Measurements from ENCODE around the gene PALM3. TPM values are rescaled to one million over a fixed set of nuclear protein-coding genes. Genes with fewer than 3 reads are reported as not detected.
"Not testable (repeated sequence)": the region's sequence is repeated elsewhere in the genome, so short reads cannot be mapped to it uniquely, and the experiment has no call there.

The PALM3 gene
- total and polyA plus RNA-seq, 12 donors: 0.18 to 1.9 (median 0.63) TPM; not detected in 5

DNA sequence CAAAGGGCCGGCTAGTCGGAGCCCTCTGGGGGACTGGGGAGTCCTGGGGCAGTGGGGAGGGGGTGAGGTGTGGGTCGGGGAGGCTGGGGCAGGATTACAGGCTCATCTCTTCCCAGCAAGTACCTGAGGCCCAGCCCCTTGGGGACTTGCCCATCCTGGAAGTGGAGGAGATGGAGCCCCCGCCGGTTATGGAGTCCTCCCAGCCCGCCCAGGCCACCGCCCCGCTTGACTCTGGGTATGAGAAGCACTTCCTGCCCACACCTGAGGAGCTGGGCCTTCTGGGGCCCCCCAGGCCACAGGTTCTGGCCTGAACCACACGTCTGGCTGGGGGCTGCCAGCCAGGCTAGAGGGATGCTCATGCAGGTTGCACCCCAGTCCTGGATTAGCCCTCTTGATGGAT lies 9.9 kb downstream of the PALM3 start:
- no peak overlapping the region for H3K4me3 ChIP-seq
- WGBS, 4 donors: 72 to 87% (median 82%) methylated on average over 7 to 9 of the region's 9 CpGs; no CpG with 5 or more reads in 1 of the 4 donors

DNA sequence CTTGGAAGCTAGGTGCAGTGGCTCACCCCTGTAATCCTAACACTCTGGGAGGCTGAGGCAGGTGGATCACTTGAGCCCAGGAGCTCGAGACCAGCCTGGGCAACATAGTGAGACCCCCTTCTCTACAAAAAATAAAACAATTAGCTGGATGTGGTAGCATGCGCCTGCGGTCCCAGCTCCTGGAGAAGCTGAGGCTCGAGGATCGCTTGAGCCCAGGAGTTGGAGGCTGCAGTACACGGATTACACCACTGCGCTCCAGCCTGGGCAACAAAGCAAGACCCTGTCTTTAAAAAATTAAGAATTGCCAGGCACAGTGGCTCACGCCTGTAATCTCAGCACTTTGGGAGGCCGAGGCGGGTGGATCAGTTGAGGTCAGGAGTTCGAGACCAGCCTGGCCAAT lies 10.9 kb downstream of the PALM3 start:
- 63 to 88% (median 87%) methylated on average over 4 to 11 of the region's 11 CpGs for WGBS, 4 donors
- intact Hi-C loops (cut with DNase I): loop anchor here (10.0 kb wide), 2 partner anchors 166 to 456 kb away; no protein-coding TSS in a partner anchor
- not testable (repeated sequence) for H3K4me1 ChIP-seq (replicated peaks in 1 of 2); H3K27ac ChIP-seq; H3K36me3 ChIP-seq (replicated peaks in 1 of 2); H3K9me3 ChIP-seq (replicated peaks in 1 of 3); H3K4me3 ChIP-seq; H3K27me3 ChIP-seq; DNase-seq

More for the DNA sequence above, 9.9 kb downstream of the PALM3 start:
- intact Hi-C loops (cut with DNase I): loop anchor here (10.0 kb wide), 2 partner anchors 167 to 457 kb away; no protein-coding TSS in a partner anchor
- TF ChIP-seq, protein P1, sequence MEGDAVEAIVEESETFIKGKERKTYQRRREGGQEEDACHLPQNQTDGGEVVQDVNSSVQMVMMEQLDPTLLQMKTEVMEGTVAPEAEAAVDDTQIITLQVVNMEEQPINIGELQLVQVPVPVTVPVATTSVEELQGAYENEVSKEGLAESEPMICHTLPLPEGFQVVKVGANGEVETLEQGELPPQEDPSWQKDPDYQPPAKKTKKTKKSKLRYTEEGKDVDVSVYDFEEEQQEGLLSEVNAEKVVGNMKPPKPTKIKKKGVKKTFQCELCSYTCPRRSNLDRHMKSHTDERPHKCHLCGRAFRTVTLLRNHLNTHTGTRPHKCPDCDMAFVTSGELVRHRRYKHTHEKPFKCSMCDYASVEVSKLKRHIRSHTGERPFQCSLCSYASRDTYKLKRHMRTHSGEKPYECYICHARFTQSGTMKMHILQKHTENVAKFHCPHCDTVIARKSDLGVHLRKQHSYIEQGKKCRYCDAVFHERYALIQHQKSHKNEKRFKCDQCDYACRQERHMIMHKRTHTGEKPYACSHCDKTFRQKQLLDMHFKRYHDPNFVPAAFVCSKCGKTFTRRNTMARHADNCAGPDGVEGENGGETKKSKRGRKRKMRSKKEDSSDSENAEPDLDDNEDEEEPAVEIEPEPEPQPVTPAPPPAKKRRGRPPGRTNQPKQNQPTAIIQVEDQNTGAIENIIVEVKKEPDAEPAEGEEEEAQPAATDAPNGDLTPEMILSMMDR (IDR thresholded peaks at IDR 0.05): no peak
- TF ChIP-seq POLR2A (IDR thresholded peaks at IDR 0.05): no peak
- Histone ChIP-seq H3K27ac (no peak overlapping the region), H3K4me1 (replicated peaks in 1 of 2) (no peaks in the 10 kb centered on the region), H3K36me3 (replicated peaks in 1 of 2) (no peaks in the 10 kb centered on the region), H3K27me3 (no peaks in the 10 kb centered on the region), H3K9me3 (replicated peaks in 1 of 3) (no peaks in the 10 kb centered on the region)
- DNase-seq: no peak

DNA sequence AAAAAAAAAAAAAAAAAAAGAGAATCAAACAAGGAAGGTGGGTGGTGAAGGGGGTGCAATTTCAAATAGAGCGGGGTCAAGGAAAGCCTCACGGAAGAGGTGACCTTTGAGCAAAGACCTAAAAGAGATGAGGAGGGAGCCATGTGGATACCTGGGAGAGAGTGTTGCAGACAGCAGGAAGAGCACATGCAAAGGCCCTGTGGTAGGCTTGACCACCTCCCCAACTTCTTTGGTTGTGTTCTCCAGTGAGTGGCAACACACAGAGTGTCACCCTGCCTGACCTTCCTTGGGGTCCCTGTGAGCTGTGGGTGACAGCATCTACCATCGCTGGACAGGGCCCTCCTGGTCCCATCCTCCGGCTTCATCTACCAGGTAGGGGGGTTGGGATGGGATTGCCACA lies 11.4 kb downstream of the PALM3 start:
- no peaks in the 10 kb centered on the region for H3K4me1 ChIP-seq (replicated peaks in 1 of 2)
- H3K4me3 ChIP-seq: no peak overlapping the region
- WGBS, 4 donors: 91 to 93% (median 92%) methylated on average over 3 to 4 of the region's 4 CpGs
- no peaks in the 10 kb centered on the region for H3K9me3 ChIP-seq (replicated peaks in 1 of 3)
- H3K27ac ChIP-seq: no peak overlapping the region
- H3K36me3 ChIP-seq (replicated peaks in 1 of 2): no peaks in the 10 kb centered on the region
- intact Hi-C loops (cut with DNase I): loop anchor here (10.0 kb wide), 2 partner anchors 166 to 456 kb away; no protein-coding TSS in a partner anchor
- H3K27me3 ChIP-seq: no peaks in the 10 kb centered on the region
- TF ChIP-seq, protein P1 (IDR thresholded peaks at IDR 0.05): no peak
- TF ChIP-seq POLR2A (IDR thresholded peaks at IDR 0.05): no peak
- no peak for DNase-seq

DNA sequence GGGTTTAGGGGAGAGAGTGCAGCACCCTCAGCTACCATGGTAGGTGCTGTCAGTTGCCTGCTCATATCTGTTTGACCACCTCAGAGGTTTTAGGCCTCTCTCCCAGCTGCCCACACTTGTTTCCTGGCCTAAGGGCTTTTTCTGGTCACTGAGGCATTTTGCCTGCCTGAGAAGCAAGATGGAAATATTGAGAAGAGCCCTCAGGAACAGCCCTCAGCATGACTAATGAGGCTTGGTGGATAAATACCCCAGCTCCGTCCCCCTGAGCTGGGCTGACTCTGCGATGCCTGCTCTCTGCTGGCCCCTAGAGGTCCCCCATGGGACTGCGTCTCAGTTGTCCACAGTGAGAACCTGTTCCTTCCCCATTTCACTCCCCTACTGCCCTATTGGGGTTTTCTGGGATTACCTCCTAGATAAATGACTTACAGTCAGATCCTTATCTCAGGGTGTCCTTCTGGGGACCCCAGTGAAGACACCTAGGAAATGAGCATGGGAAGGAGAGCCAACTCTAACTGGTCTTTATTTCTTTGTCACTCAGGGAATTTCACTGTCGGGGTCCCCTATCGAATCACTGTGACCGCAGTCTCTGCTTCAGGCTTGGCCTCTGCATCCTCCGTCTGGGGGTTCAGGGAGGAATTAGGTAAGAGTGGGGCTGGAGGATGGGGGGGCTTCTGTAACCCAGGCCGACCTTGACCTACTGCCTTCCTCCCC lies 13.3 kb downstream of the PALM3 start:
- TF ChIP-seq, protein P1 (IDR thresholded peaks at IDR 0.05): peak; percentile 43 to 79 (median 64)
- TF ChIP-seq POLR2A (IDR thresholded peaks at IDR 0.05): no peak
- 66 to 74% (median 69%) methylated on average over 7 to 8 of the region's 8 CpGs for WGBS, 4 donors

DNA sequence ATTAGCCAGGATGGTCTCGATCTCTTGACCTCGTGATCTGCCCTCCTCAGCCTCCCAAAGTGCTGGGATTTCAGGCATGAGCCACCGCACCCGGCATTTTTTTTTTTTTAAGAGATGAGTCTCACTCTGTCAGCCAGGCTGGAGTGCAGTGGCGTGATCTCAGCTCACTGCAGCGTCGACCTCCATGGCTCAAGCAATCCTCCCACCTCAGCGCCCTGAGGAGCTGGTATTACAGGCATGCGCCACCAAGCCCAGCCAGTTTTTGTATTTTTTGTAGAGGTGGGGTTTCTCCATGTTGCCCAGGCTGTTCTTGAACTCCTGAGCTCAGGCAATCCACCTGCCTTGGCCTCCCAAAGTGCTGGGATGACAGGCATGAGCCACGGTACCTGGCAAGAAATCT lies 14.0 kb downstream of the PALM3 start:
- DNase-seq; H3K27ac ChIP-seq; H3K4me3 ChIP-seq; H3K9me3 ChIP-seq (replicated peaks in 1 of 3); H3K4me1 ChIP-seq (replicated peaks in 1 of 2); H3K36me3 ChIP-seq (replicated peaks in 1 of 2); H3K27me3 ChIP-seq: not testable (repeated sequence)
- intact Hi-C loops (cut with DNase I): loop anchor here in 1 of 2 donors (10.0 kb wide), 1 partner anchor 163 kb away; no protein-coding TSS in a partner anchor
- whole genome bisulfite sequencing, 4 donors: 95 to 99% (median 97%) methylated on average over 6 to 10 of the region's 10 CpGs

More for the DNA sequence above, 13.3 kb downstream of the PALM3 start:
- no peak overlapping the region for H3K4me3 ChIP-seq
- H3K9me3 ChIP-seq (replicated peaks in 1 of 3): no peaks in the 10 kb centered on the region
- DNase-seq: peak; percentile 42 to 70 (median 52)
- no peaks in the 10 kb centered on the region for H3K4me1 ChIP-seq (replicated peaks in 1 of 2)
- no peak overlapping the region for H3K27ac ChIP-seq
- H3K27me3 ChIP-seq: no peaks in the 10 kb centered on the region
- no peaks in the 10 kb centered on the region for H3K36me3 ChIP-seq (replicated peaks in 1 of 2)
- intact Hi-C loops (cut with DNase I): loop anchor here in 1 of 2 donors (10.0 kb wide), 1 partner anchor 164 kb away; no protein-coding TSS in a partner anchor
